ENCODE data around the gene CHRNA9. TPM values are rescaled to one million over a fixed set of nuclear protein-coding genes. Genes with fewer than 3 reads are reported as not detected.

Gene CHRNA9, protein sequence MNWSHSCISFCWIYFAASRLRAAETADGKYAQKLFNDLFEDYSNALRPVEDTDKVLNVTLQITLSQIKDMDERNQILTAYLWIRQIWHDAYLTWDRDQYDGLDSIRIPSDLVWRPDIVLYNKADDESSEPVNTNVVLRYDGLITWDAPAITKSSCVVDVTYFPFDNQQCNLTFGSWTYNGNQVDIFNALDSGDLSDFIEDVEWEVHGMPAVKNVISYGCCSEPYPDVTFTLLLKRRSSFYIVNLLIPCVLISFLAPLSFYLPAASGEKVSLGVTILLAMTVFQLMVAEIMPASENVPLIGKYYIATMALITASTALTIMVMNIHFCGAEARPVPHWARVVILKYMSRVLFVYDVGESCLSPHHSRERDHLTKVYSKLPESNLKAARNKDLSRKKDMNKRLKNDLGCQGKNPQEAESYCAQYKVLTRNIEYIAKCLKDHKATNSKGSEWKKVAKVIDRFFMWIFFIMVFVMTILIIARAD
- total RNA-seq = not detected in 2 replicates

GRCh38 chr4:40334591-40335524 lies at the start of gene CHRNA9:
CHRNA9 (plus strand) TSS chr4:40335333; CDS start chr4:40335468, 135 bp downstream.

Other genes starting within 250 kb of the CHRNA9 start
- not detected in 2 replicates for gene RHOH, start 138.3 kb upstream of the CHRNA9 start, total RNA-seq